ENCODE results near the gene CADM2. TPM values are rescaled to one million over a fixed set of nuclear protein-coding genes. Genes with fewer than 3 reads are reported as not detected.

Gene CADM2
- total RNA-seq, 1 donor from 2014 or later, result 4.3 TPM

DNA sequence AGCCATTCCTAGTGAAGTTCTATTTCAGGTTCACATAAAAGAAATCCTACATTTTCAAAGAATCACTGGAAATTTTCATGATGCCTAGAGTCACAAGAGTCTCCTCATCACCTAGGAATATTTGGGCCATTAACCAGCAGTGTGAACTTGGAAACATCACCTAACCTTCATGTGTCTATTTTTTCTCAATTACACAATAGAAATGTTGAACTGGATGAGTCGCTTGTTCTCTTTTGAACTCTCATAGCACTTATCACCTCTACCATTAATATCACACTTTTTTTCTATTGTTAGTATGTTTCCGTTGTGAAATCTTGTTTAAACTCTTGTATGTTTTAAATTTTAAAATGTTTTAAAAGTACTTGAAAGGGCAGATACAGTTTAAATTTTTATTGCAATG lies 371.3 kb downstream of the CADM2 start:
- H3K4me3 ChIP-seq, result no peak overlapping the region
- no peaks in the 10 kb centered on the region for H3K36me3 ChIP-seq
- TF ChIP-seq, protein P1, sequence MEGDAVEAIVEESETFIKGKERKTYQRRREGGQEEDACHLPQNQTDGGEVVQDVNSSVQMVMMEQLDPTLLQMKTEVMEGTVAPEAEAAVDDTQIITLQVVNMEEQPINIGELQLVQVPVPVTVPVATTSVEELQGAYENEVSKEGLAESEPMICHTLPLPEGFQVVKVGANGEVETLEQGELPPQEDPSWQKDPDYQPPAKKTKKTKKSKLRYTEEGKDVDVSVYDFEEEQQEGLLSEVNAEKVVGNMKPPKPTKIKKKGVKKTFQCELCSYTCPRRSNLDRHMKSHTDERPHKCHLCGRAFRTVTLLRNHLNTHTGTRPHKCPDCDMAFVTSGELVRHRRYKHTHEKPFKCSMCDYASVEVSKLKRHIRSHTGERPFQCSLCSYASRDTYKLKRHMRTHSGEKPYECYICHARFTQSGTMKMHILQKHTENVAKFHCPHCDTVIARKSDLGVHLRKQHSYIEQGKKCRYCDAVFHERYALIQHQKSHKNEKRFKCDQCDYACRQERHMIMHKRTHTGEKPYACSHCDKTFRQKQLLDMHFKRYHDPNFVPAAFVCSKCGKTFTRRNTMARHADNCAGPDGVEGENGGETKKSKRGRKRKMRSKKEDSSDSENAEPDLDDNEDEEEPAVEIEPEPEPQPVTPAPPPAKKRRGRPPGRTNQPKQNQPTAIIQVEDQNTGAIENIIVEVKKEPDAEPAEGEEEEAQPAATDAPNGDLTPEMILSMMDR (IDR thresholded peaks at IDR 0.05; ENCODE audit: borderline replicate concordance), result no peak
- DNase-seq, result no peak
- intact Hi-C loops (cut with micrococcal nuclease), result no loop called here
- no peaks in the 10 kb centered on the region for H3K27me3 ChIP-seq (ENCODE audit: low read depth)
- H3K4me1 ChIP-seq, result no peaks in the 10 kb centered on the region
- no peaks in the 10 kb centered on the region for H3K9me3 ChIP-seq (replicated peaks)
- no peak overlapping the region for H3K27ac ChIP-seq (replicated peaks)

DNA sequence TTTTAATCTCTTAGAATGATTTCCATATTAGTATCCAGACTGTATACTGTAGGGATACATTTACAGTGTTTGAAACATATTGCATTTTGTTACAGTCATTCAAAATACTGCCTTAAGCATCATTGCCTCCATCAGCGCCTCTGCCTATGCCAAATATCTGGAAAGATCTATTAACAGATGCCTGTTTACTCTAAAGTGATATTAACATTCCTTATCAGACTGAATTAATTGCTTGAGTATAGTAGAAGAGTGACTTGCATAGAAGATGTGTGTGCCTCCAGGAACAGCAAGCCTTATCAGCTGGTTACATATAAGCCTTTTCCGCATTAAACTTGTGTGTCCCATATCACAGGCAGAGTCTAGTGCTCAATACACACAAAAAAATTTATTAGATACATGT lies 379.1 kb downstream of the CADM2 start:
- no peak overlapping the region for H3K27ac ChIP-seq (replicated peaks)
- H3K4me3 ChIP-seq, result no peak overlapping the region
- no peaks in the 10 kb centered on the region for H3K36me3 ChIP-seq
- intact Hi-C loops (cut with micrococcal nuclease), result no loop called here
- no peaks in the 10 kb centered on the region for H3K9me3 ChIP-seq (replicated peaks)
- no peaks in the 10 kb centered on the region for H3K4me1 ChIP-seq
- DNase-seq, result no peak
- TF ChIP-seq, protein P1 (IDR thresholded peaks at IDR 0.05; ENCODE audit: borderline replicate concordance), result no peak
- no peaks in the 10 kb centered on the region for H3K27me3 ChIP-seq (ENCODE audit: low read depth)

DNA sequence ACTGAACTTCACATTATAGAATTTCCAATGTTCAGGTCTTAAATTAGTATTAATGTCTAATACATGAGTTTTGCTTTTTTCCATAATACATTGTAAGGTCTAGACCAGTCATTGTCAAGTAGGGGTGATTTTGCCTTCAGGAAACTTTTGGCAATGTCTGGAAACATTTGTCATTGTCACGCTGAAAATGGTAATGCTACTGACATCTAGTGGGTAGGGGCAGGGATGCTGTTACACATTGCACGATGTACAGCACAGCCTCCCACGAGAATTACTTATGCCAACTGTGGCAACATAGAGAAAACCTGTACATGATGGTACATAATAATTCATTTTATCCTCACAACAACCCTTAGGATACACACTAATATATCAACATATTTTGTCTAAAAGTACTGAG lies 384.1 kb downstream of the CADM2 start:
- no peaks in the 10 kb centered on the region for H3K27me3 ChIP-seq (ENCODE audit: low read depth)
- no peaks in the 10 kb centered on the region for H3K36me3 ChIP-seq
- TF ChIP-seq, protein P1 (IDR thresholded peaks at IDR 0.05; ENCODE audit: borderline replicate concordance), result no peak
- no peak overlapping the region for H3K4me3 ChIP-seq
- no peaks in the 10 kb centered on the region for H3K4me1 ChIP-seq
- no peak for DNase-seq
- H3K27ac ChIP-seq (replicated peaks), result no peak overlapping the region
- intact Hi-C loops (cut with micrococcal nuclease), result no loop called here
- no peaks in the 10 kb centered on the region for H3K9me3 ChIP-seq (replicated peaks)

DNA sequence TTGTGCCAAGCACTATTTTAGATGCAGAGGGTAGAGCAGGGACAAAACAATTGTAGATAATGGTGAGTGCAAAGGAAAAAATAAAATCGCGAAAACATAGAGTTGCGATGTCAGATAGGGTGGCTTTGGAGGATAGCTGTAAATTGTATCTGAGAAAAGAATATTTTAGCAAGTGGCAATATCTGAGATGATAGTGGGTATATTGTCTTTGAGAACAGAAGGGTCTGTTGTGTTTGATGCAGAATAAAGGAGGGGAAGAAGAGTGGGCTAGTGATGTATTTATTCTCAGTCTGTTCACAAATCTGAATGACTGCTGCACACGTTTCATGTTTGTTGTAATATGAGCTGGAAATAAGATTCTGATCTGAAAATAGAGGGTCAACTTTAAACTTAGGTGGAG lies 396.8 kb downstream of the CADM2 start:
- Histone ChIP-seq H3K4me3 (no peak overlapping the region), H3K4me1 (no peaks in the 10 kb centered on the region), H3K9me3 (replicated peaks) (no peaks in the 10 kb centered on the region), H3K36me3 (no peaks in the 10 kb centered on the region), H3K27ac (replicated peaks) (no peak overlapping the region), H3K27me3 (ENCODE audit: low read depth) (no peaks in the 10 kb centered on the region)
- DNase-seq, result no peak
- TF ChIP-seq, protein P1 (IDR thresholded peaks at IDR 0.05; ENCODE audit: borderline replicate concordance), result no peak
- intact Hi-C loops (cut with micrococcal nuclease), result no loop called here

DNA sequence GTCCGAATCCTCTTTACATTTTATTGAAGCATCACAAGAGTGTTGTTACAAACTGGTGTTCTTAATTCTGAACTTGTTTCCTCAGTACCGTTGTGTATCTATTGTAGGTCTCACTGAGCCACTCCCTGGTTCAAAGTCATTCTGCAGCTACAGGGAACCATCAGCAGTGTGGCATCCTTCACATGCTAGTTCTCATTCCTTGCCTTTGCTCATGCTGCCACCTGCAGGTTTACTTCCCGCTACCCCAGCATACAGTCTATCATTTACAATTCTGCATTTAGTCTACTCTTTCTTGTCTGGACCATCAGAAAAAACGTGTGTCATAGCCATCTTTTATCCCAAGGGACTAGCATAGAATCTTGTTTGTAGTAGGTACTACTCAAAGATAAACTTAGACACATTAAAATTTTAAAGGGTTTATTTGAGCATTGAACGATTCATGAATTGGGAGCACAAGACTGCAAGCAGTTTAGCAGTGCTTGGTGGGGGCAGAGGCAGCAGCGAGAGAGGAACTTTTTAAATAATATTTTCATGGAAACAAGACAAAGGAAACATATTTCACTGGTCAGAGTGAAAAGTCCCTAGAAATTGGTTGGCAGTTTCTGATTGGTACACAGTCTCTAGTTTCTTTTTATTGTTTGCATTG lies 402.1 kb downstream of the CADM2 start:
- intact Hi-C loops (cut with micrococcal nuclease), result no loop called here
- Histone ChIP-seq H3K4me3 (no peak overlapping the region), H3K36me3 (no peaks in the 10 kb centered on the region), H3K27ac (replicated peaks) (no peak overlapping the region), H3K4me1 (no peaks in the 10 kb centered on the region), H3K9me3 (replicated peaks) (no peaks in the 10 kb centered on the region), H3K27me3 (ENCODE audit: low read depth) (no peaks in the 10 kb centered on the region)
- DNase-seq, result no peak
- TF ChIP-seq, protein P1 (IDR thresholded peaks at IDR 0.05; ENCODE audit: borderline replicate concordance), result peak; percentile 36
